Measurements from ENCODE around the gene TDRD1.

DNA sequence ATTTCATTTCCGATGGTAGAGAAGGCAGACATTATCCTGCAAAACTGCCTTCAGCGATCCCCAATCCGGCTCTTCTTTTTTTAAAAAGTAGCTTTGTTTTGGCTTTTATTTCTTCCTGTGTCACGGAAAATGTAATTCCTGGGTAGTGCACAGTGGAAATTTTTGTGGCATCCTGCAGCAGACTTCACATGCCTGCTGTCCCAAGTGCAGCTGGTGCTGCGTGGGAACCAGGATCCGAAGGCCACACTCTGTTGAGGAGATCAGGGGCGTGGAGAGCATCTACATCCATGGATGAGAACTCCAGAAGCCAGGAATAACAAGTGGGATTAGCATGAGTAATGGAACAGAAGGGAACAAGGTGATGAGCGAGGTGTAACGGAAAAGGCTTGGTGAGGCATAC, 64.5 kb downstream of the TDRD1 start:
- TF ChIP-seq RAD21 (IDR thresholded peaks at IDR 0.05) (no peak), YY1 (IDR thresholded peaks at IDR 0.05) (no peak), EGR1 (IDR thresholded peaks at IDR 0.05; ENCODE audit: low read depth in 2 of 2) (no peak)
- TF ChIP-seq, protein P1, sequence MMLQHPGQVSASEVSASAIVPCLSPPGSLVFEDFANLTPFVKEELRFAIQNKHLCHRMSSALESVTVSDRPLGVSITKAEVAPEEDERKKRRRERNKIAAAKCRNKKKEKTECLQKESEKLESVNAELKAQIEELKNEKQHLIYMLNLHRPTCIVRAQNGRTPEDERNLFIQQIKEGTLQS (IDR thresholded peaks at IDR 0.05) = no peak
